ENCODE results near the gene DNM2.

DNA sequence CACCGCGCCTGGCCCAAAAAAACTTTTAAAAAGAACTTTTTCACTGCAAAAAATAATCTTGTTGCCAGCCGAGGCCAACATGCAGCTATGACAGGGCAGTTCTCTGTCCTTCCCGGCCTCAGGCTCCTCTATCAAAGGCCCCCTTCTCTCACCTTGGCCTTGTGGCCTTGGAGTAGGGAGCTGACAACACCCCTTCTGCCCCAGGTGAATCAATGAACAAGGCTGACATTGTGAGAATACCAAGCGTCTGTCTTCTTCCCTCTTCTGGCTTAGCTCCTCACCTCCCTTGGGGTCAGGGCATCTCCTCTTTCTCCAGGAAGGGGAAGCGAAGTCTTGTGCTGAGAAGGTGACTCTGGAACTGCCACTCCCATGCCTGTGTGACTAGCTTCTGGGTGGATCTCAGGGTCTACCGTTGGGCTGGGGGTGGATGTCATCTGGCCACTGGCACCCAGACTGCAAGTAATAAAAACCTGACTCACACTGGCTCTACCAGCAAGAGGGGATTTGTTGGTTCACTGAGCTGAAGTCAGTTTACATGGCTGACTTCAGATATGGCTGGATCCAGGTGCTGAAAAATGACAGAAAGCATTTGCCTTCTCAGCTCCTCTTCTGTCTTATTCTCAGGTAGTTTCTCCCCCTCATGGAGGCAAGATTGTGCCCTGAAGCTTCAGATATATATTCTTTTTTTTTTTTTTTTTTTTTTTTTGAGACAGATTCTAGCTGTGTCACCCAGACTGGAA, 136.6 kb downstream of the DNM2 start:
- TF ChIP-seq CTCF (IDR thresholded peaks at IDR 0.05; ENCODE audit: low read depth, low read length) (no peak), POLR2A (IDR thresholded peaks at IDR 0.05; ENCODE audit: extremely low read depth, insufficient read length) (no peak), MAX (IDR thresholded peaks at IDR 0.05; ENCODE audit: low read depth, low read length) (no peak)
